Measurements from ENCODE around the gene CPNE2.
"Not testable (repeated sequence)": the region's sequence is repeated elsewhere in the genome, so short reads cannot be mapped to it uniquely, and the experiment has no call there.

CPNE2 gene

DNA sequence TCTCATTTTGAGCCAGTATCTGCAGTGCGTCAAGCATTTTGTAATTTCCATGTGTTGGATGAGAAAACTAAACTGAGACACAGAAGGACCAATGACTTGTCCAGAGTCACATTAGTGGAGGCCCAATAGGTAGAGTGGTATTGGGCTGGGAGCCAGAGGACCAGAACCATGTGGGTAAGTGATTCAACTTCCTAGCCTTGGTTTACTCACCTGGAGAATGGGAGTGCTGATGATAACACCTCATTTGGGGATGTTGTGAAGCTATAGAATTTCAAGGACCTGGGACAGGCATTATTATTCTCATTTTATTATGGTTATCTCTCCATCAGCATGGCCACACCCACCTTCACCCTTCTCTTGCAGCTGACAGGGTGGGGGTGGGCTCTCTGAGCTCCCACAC lies 8.1 kb downstream of the CPNE2 start:
- H3K27ac ChIP-seq: no peak overlapping the region
- no peak for TF ChIP-seq CTCF (conservative IDR thresholded peaks at IDR 0.05)

DNA sequence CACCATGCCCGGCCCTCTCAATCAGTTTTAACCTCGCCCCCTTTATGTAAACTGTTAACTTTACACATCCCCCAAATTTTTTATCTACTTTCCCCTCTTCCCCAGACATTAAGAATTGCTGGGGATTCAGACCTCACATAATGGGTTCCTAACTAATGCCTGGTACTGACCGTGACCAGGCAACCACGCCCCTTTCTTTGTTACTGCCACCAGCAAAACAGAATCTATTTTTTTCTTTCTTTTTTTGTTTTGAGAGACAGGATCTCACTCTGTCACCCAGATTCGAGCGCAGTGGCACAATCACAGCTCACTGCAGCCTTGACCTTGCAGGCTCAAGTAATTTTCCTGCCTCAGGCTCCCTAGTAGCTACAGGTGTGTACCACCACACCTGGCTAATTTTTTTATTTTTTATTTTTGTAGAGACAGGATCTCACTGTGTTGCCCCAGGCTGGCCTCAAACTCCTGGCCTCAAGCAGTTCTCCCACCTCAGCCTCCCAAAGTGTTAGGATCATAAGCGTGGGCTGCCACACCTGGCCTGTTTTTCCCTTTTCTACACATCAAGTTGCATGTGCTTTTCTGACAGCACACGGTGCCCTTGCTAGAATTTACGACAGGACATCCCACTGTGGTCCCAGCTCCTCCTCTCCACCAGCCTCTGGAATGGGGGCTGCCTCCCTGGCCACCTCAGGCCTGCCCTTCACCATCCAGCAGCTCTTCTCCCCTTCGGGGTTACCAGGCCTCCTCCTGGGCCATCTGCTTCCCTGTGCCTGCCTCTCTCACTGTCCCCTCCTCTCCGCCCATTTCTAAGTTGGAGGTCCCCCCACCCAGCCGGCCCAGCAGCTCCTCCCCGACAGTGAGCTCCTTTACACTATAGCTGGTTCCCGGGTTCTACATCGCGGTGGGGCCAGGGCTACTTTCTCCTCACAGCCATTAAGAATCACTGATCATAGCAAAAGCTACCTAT lies 10.8 kb downstream of the CPNE2 start:
- no peak overlapping the region for H3K27ac ChIP-seq
- no peak for TF ChIP-seq CTCF (conservative IDR thresholded peaks at IDR 0.05)

DNA sequence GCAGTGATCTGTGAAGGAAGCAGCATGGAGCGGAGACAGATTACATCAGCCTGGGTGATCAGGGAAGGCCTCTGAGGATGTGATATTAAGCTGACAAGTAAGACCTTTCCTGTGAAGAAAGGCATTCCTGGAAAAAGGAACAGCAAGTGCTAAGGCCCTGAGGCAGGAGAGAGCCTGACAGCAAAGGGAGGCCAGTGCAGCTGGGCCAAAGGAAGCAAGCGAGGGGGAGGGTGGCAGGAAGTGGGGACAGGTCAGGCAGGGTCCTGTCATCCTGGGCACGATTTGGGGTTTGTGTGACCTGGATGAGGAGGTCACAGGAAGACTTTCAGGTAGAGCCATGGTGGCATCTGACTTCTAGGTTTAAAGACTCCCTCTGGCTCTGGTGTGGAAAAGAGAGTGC lies 12.3 kb downstream of the CPNE2 start:
- H3K27ac ChIP-seq: no peak overlapping the region
- no peak for TF ChIP-seq CTCF (conservative IDR thresholded peaks at IDR 0.05)

GRCh38 chr16:57105184-57105583 lies 12.8 kb downstream of the CPNE2 start:
- H3K27ac ChIP-seq: no peak overlapping the region
- TF ChIP-seq CTCF (conservative IDR thresholded peaks at IDR 0.05): no peak

- no peak for TF ChIP-seq CTCF (conservative IDR thresholded peaks at IDR 0.05)
- no peak overlapping the region for H3K27ac ChIP-seq
Measured at GRCh38 chr16:57106767-57107166, 14.4 kb downstream of the CPNE2 start.

- TF ChIP-seq CTCF (conservative IDR thresholded peaks at IDR 0.05): no peak
Measured at GRCh38 chr16:57107321-57107922, 15.0 kb downstream of the CPNE2 start.

DNA sequence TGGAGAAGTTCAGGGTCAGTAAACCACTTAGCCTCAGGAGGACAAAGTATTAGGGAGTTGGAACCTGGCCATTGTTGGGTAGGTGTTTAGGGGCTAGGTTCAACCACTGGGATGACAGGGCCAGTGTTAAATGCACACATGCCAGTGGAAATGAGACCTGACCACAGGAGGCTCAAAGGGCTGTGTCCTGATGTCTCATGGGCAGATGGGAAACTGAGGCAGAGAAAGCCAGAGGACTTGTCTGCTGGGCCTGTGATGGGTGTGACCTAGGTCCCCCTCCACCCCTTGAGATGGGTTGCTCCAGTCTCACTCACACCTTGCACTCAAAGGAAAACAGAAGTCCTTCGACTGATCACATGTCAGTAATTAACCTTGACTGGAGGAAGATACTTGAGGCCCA lies 16.0 kb downstream of the CPNE2 start:
- TF ChIP-seq CTCF (conservative IDR thresholded peaks at IDR 0.05): no peak
- no peak overlapping the region for H3K27ac ChIP-seq

More at GRCh38 chr16:57107321-57107922, 15.0 kb downstream of the CPNE2 start:
- H3K27ac ChIP-seq: no peak overlapping the region

DNA sequence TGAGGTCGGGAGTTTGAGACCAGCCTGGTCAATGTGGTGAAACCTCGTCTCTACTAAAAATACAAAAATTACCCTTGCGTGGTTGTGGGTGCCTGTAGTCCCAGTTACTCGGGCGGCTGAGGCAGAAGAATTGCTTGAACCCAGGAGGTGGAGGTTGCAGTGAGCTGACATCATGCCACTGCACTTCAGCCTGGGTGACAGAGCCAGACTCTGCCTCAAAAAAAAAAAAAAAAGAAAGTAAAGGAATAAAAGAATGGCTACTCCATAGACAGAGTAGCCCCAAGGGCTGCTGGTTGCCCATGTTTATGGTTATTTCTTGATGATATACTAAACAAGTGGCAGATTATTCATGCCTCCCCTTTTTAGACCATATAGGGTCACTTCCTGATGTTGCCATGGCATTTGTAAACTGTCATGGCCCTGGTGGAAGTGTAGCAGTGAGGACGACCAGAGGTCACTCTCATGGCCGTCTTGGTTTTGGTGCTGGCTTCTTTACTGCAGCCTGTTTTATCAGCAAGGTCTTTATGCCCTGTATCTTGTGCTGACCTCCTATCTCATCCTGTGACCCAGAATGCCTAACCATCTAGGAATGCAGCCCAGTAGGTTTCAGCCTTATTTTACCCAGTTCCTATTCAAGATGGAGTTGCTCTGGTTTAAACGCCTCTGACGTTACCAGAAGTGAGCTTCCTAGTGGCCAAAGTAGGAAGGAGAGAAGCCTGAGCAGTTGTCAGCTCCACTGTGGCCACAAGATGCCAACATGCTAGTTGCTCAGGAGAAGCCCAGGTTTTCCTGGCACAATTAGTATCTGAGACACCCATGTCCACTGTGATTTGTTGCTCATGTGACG lies 17.1 kb downstream of the CPNE2 start:
- H3K27ac ChIP-seq: not testable (repeated sequence)

Data from VCaP (cell line).